Measurements from ENCODE around the gene LCA5.
"Not testable (repeated sequence)": the region's sequence is repeated elsewhere in the genome, so short reads cannot be mapped to it uniquely, and the experiment has no call there.

GRCh38 chr6:79529567-79529966, 7.7 kb downstream of the LCA5 start:
- TF ChIP-seq CTCF (IDR thresholded peaks at IDR 0.05); EZH2 (IDR thresholded peaks at IDR 0.05; ENCODE audit: borderline replicate concordance, insufficient read depth, low read depth, low read length, poor library complexity, severe bottlenecking): not testable (repeated sequence)

Measured in B cell (primary cell).